Endothelial cell of umbilical vein (primary cell): ENCODE measurements around the gene KIAA1671. TPM values are rescaled to one million over a fixed set of nuclear protein-coding genes. Genes with fewer than 3 reads are reported as not detected.

Experiments used
- BruUV-seq: library from RNA; stranded (reverse); fragments of 400-500 nt; replicated peaks from 2 replicates; lab custom pipeline; 2021; lab: Mats Ljungman, UMichigan
- CTCF ChIA-PET: fragments of 300-600, 350-600 bp; sonication (Branson Sonifier 250); formaldehyde crosslinking; loops from one replicate; lab custom pipeline; 2021; ENCODE audit warnings: antibody characterized with exemption, inconsistent platforms; lab: Charles Lee
- POLR2A ChIA-PET: fragments of 300-600, 350-600 bp; sonication (Branson Sonifier 250); formaldehyde crosslinking; loops from one replicate; lab custom pipeline; 2021; ENCODE audit warnings: antibody characterized with exemption, inconsistent platforms; lab: Charles Lee
- DNase-seq: peaks from one replicate; pipeline ENCODE4 v3.0.0-alpha.2; 2011; ENCODE audit warnings: low read depth, low spot score
- FAIRE-seq: peaks from 2 replicates; lab custom pipeline; 2011; peaks lifted over from hg19 to GRCh38; lab: Jason Lieb, UNC
- H2AFZ ChIP-seq: 2 replicates; pipeline ENCODE4 v1.6.0; 2012; ENCODE audit warnings: low read depth, low read length, control low read depth, inconsistent platforms
- H3K27ac ChIP-seq: 2 replicates; pipeline ENCODE4 v1.5.1; 2011; ENCODE audit warnings: low read depth, mild to moderate bottlenecking, control low read depth, low read length, moderate library complexity; ENCODE audit not compliant: insufficient read depth
- H3K27me3 ChIP-seq, 2 experiments: 2 replicates each; pipeline versions ENCODE4 v1.6.0 to v1.6.1; 2011; ENCODE audit warnings: low read length in 2 of 2, mixed read lengths in 1 of 2; ENCODE audit not compliant: control insufficient read depth in 2 of 2, insufficient read depth in 2 of 2
- H3K36me3 ChIP-seq, 2 experiments: 2 replicates in 1 of 2; 3 replicates in 1 of 2; pipeline ENCODE4 v1.5.1; 2011; ENCODE audit warnings: low read length in 2 of 2, mild to moderate bottlenecking in 1 of 2, moderate library complexity in 1 of 2; ENCODE audit not compliant: control insufficient read depth in 2 of 2, insufficient read depth in 2 of 2; ENCODE audit errors: extremely low read depth in 1 of 2
- H3K4me1 ChIP-seq: 3 replicates; pipeline ENCODE4 v1.5.1; 2011; ENCODE audit warnings: mild to moderate bottlenecking, low read length; ENCODE audit not compliant: control insufficient read depth, insufficient read depth; ENCODE audit errors: extremely low read depth
- H3K4me2 ChIP-seq: 2 replicates; pipeline ENCODE4 v1.6.1; 2011; ENCODE audit warnings: low read length, control low read depth, mixed read lengths; ENCODE audit not compliant: insufficient read depth
- H3K4me3 ChIP-seq, 3 experiments: fragments of 200-600 bp in 1 of 3; sonication (generic), shearing (Covaris generic) in 1 of 3; replicated peaks in 1 of 3; 2 replicates each; pipeline ENCODE4 v1.5.1; 2011 to 2016; ENCODE audit warnings: control low read depth in 3 of 3, low read length in 3 of 3, mild to moderate bottlenecking in 2 of 3, inconsistent platforms in 1 of 3, low read depth in 1 of 3, moderate library complexity in 1 of 3; ENCODE audit not compliant: insufficient read depth in 1 of 3
- H3K79me2 ChIP-seq: 2 replicates; pipeline ENCODE4 v1.6.0; 2012; ENCODE audit warnings: low read length, inconsistent platforms; ENCODE audit not compliant: control insufficient read depth, insufficient read depth
- H3K9ac ChIP-seq: replicated peaks from 2 replicates; pipeline ENCODE3; 2011; ENCODE audit warnings: low read length, control low read depth; ENCODE audit not compliant: insufficient read depth; ENCODE audit errors: extremely low read depth
- H3K9me1 ChIP-seq: replicated peaks from 3 replicates; pipeline ENCODE4 v1.6.0; 2011; ENCODE audit warnings: mild to moderate bottlenecking, low read length; ENCODE audit not compliant: control insufficient read depth, insufficient read depth; ENCODE audit errors: extremely low read depth
- H3K9me3 ChIP-seq: replicated peaks from 2 replicates; pipeline ENCODE4 v1.5.1; 2012; ENCODE audit warnings: low read length, inconsistent platforms; ENCODE audit not compliant: control insufficient read depth, insufficient read depth
- H4K20me1 ChIP-seq: replicated peaks from 2 replicates; pipeline ENCODE3; 2011; ENCODE audit warnings: mild to moderate bottlenecking, low read length; ENCODE audit not compliant: control insufficient read depth, insufficient read depth; ENCODE audit errors: extremely low read depth
- FOS ChIP-seq: IDR thresholded peaks from 2 replicates; pipeline ENCODE4 v1.6.1; 2011; ENCODE audit warnings: mild to moderate bottlenecking, low read length, moderate library complexity, borderline replicate concordance; ENCODE audit not compliant: insufficient read depth
- GATA2 ChIP-seq: IDR thresholded peaks from 2 replicates; pipeline ENCODE4 v1.7.0; 2011; ENCODE audit warnings: low read depth, mild to moderate bottlenecking, moderate library complexity, mixed read lengths, low read length; ENCODE audit not compliant: insufficient read length, insufficient read depth
- POLR2AphosphoS5 ChIP-seq: IDR thresholded peaks from 2 replicates; pipeline ENCODE4 v1.6.1; 2012; ENCODE audit warnings: low read depth, mild to moderate bottlenecking, control low read depth, low read length, moderate library complexity; ENCODE audit not compliant: insufficient read depth
- dilution Hi-C: fragments of 300-500 bp; cut with MboI; formaldehyde crosslinking; loops from one replicate; pipeline ENCODE4 v1.15.0; 2019; ENCODE audit warnings: low sequenced_read_pairs; ENCODE audit not compliant: extremely low pct_ligation_motif_present
- intact Hi-C: fragments of 100-400 bp; cut with micrococcal nuclease; formaldehyde crosslinking; loops from one replicate; pipeline ENCODE4 v1.10.0; 2022
- polyA plus RNA-seq, 4 experiments: library from polyadenylated mRNA; depleted of rRNA in 3 of 4; stranded (reverse) in 3 of 4; unstranded in 1 of 4; fragments of >200 nt; gene quantifications; 2 replicates each; pipeline versions ENCODE4 v1.2.1 to v1.2.3, GENCODE V29; 2011 to 2012; ENCODE audit warnings: missing spikeins in 1 of 4
- total RNA-seq: library from RNA; stranded (reverse); gene quantifications from 2 replicates; pipeline ENCODE4 v1.2.3, GENCODE V29; 2021
- TF ChIP-seq, protein P1 (sequence below), 2 donors: IDR thresholded peaks; 1 replicate in 1 of 2; 2 replicates in 1 of 2; pipeline ENCODE4 v1.5.1; 2011; ENCODE audit warnings: low read length in 2 of 2, mild to moderate bottlenecking in 2 of 2, moderate library complexity in 2 of 2, control low read depth in 1 of 2, inconsistent platforms in 1 of 2, low read depth in 1 of 2; ENCODE audit not compliant: insufficient read depth in 1 of 2; ENCODE audit errors: extremely low read depth in 1 of 2

The KIAA1671 gene
- total and polyA plus RNA-seq, 2 donors (not counting 3 experiments of a cell fraction or from before 2014, with no cell fraction given) = 23.1 to 85.1 TPM

DNA sequence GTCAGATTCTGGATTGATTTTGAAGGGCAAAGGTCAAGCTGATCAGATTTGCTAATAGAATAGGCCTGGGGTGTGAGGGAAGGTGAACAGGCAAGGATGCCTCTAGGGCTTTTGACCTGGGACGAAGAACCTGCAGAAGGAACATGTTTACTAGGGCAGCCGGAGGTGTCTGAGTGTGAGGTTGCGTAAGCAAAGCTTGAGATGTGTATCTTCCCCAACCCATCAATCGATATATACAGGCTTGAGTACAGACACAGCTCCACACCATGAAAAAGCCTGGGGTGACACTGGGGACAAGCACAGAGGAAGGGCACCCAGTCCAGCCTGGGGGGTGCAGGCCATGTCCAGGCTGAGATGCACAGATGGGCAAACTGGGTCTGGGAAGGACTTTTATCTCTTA, 7.1 kb upstream of the KIAA1671 start:
- dilution Hi-C loops = no loop called here
- TF ChIP-seq, protein P1, sequence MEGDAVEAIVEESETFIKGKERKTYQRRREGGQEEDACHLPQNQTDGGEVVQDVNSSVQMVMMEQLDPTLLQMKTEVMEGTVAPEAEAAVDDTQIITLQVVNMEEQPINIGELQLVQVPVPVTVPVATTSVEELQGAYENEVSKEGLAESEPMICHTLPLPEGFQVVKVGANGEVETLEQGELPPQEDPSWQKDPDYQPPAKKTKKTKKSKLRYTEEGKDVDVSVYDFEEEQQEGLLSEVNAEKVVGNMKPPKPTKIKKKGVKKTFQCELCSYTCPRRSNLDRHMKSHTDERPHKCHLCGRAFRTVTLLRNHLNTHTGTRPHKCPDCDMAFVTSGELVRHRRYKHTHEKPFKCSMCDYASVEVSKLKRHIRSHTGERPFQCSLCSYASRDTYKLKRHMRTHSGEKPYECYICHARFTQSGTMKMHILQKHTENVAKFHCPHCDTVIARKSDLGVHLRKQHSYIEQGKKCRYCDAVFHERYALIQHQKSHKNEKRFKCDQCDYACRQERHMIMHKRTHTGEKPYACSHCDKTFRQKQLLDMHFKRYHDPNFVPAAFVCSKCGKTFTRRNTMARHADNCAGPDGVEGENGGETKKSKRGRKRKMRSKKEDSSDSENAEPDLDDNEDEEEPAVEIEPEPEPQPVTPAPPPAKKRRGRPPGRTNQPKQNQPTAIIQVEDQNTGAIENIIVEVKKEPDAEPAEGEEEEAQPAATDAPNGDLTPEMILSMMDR (IDR thresholded peaks at IDR 0.05; ENCODE audit: extremely low read depth in 1 of 2, insufficient read depth in 1 of 2, low read depth in 1 of 2, low read length in 2 of 2) = no peak
- TF ChIP-seq GATA2 (no peak), FOS (no peak), POLR2AphosphoS5 (no peak)
- Histone ChIP-seq H3K27ac (no peak overlapping the region), H3K27me3 (peaks cover 0 to 9% of the 10 kb centered on the region in 2 experiments), H3K9ac (no peak overlapping the region), H3K79me2 (no peaks in the 10 kb centered on the region), H4K20me1 (no peaks in the 10 kb centered on the region), H3K9me1 (no peaks in the 10 kb centered on the region), H3K9me3 (no peaks in the 10 kb centered on the region), H3K4me1 (no peaks in the 10 kb centered on the region), H2AFZ (no peak overlapping the region), H3K4me3 (no peak overlapping the region), H3K4me2 (no peak overlapping the region), H3K36me3 (no peaks in the 10 kb centered on the region)
- intact Hi-C loops = no loop called here
- FAIRE-seq (no peak), DNase-seq (no peak)
- BruUV-seq = no TSS peak
- POLR2A ChIA-PET = no interaction called here
- CTCF ChIA-PET = interaction anchor here (19.2 kb wide), 1 partner anchor 107 kb away, joined by 378 read pairs; no protein-coding TSS in a partner anchor

DNA sequence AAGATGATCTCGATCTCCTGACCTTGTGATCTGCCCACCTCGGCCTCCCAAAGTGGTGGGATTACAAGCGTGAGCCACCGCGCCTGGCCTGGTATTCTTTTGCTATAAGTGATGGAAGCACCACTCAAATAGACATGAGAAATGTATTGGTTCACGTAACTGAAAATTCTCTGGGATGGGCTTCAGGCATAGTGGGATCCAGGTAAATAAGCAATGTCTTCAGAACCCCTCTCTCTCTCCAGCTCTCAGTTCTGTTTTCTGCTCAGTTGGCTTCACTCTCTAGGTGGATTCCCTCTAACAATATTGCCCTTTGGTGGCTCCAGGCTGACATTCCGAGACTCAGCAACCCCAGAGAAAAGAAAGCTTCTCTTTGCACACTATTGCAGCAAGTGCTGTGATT, 5.1 kb upstream of the KIAA1671 start:
- Histone ChIP-seq H3K9me3 (no peaks in the 10 kb centered on the region), H3K79me2 (no peaks in the 10 kb centered on the region), H3K4me2 (no peak overlapping the region), H4K20me1 (no peaks in the 10 kb centered on the region), H3K36me3 (no peaks in the 10 kb centered on the region), H3K9me1 (no peaks in the 10 kb centered on the region), H3K27me3 (peaks cover 0 to 9% of the 10 kb centered on the region in 2 experiments), H3K27ac (no peak overlapping the region), H3K4me3 (no peak overlapping the region), H3K4me1 (no peaks in the 10 kb centered on the region), H2AFZ (no peak overlapping the region), H3K9ac (no peak overlapping the region)
- DNase-seq (no peak), FAIRE-seq (no peak)
- dilution Hi-C loops (no loop called here), intact Hi-C loops (no loop called here)
- CTCF ChIA-PET = interaction anchor here (0.6 to 19.2 kb wide), 4 partner anchors 8 to 129 kb away, joined by 3 to 378 read pairs (median 3); no protein-coding TSS in a partner anchor
- POLR2A ChIA-PET = no interaction called here
- TF ChIP-seq POLR2AphosphoS5 (no peak), GATA2 (no peak)
- BruUV-seq = no TSS peak
